Stimulated activated CD8-positive, alpha-beta memory T cell treated with anti-CD3 and anti-CD28 coated beads, Interleukin-7, amount 100 ng/mL, for 4 hours (primary cell): Measurements from ENCODE around the gene SGSH.

ENCODE experiments used
- DNase-seq, 2 donors: peaks; one replicate each; pipeline ENCODE4 v3.0.0-alpha.2; 2020; ENCODE audit warnings: low read depth in 2 of 2

Gene SGSH

DNA sequence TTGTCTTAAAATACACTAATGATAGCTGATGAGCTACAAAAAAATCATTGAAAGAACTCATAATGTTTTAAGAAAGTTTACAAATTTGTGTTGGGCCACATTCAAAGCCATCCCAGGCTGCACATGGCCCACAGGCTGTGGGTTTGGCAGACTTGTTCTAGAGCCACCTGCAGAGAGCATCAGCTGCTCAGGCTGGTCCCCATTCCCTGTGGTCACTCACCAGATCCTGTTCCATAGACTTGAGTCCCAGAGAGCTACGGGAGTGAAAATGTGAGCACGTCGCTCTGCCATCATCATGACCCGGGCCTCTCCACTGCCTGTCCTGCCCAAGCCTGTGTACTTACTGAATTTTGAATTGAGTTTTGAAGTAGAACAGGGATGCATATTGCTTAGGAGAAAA lies 7.0 kb upstream of the SGSH start:
- no peak for DNase-seq

DNA sequence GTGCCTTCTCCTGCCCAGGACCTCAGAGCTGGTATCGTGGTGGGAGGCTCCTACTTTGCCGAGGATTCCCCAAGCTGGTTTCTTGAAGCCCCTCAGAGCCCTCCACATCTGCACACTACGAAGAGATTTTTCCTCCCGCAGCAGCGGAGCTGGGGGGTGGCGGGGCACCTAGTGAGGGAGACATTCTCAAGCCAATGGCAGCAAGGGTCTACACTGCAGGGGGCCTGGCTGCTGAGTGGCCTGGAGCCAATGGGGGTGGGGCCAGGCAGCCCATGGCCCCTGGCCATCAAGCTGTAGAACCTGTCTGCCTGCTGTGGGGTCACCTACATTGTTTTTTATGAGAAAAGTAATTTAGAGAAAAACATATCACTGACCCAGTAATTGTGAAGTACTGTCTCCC lies 5.1 kb upstream of the SGSH start:
- no peak for DNase-seq

DNA sequence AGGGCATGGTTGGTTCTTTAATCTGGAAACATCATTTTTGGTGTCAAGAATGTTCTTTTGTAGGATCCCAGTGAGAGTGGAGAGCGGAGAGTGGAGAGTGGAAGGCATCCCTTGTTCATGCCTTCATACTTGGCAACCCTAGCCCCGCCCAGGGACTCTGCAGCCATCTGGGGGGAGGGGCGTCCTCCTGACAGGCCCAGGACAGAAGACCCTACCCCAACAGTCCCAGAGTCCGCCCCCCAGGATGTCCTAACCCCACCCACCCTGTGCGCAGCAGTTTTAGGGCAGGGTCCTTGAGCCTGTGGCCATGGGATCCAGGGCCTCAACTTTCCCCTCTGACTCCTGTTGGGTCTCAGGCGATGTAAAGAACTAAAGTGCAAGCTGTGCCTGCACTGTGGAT lies 4.5 kb upstream of the SGSH start:
- DNase-seq, result no peak

DNA sequence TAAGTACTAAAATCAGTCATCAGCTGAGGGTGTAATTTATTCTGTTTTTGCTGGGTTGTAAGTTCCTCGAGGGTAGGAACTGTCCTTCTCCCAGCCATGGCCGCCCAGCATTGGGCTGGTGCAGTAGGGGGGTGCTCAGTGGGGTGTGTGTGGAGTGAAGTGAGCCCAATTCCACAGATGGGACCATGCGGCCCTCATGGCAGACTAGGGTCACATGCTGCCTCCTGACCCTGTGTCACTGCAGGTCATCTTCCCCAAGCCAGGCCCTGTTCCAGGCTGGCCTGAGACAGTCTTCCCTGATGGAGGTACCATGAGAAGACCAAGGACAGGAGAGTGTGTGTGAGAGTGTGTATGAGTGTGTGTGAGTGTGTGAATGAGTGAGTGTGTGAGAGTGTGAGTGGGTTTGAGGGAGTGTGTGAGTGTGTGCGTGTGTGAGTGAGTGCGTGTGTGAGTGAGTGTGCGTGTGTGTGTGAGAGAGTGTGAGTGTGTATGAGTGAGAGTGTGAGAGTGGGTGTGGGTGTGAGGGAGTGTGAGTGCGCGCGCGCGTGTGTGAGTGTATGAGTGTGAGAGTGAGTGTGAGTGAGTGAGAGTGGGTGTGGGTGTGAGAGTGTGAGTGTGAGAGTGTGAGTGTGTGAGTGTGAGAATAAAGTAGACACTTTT lies 3.8 kb upstream of the SGSH start:
- no peak for DNase-seq

DNA sequence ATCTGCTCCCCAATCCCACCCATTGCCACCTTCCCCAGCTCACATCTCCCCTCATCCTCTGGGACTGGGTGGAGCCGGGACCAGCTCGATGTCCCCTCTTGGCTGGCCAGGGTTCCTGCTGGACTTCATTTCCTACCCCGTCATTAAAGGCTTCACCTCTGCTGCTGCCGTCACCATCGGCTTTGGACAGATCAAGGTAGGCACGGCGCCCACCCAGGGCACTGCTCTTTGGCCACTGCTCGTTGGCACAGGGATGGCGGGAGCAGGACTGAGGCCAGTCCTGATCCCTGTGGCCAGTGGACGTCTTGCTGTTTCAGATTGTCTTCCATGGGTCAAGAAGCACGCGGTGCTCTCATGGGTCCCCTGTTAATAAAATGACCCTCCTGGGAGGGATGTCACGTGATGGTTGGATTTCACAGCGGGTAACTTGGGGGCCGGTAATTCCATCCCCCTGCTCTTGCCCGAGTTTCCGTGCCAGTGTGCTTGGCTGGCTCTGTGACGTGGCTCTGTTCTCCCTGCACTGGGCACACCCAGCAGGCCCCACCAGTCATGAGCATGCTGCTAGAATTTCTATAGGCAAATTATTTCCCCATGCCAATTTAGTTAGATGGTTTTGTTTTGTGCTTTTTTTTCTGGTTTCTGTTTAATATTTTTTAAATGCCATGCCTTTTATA lies 3.1 kb upstream of the SGSH start:
- DNase-seq, result no peak

DNA sequence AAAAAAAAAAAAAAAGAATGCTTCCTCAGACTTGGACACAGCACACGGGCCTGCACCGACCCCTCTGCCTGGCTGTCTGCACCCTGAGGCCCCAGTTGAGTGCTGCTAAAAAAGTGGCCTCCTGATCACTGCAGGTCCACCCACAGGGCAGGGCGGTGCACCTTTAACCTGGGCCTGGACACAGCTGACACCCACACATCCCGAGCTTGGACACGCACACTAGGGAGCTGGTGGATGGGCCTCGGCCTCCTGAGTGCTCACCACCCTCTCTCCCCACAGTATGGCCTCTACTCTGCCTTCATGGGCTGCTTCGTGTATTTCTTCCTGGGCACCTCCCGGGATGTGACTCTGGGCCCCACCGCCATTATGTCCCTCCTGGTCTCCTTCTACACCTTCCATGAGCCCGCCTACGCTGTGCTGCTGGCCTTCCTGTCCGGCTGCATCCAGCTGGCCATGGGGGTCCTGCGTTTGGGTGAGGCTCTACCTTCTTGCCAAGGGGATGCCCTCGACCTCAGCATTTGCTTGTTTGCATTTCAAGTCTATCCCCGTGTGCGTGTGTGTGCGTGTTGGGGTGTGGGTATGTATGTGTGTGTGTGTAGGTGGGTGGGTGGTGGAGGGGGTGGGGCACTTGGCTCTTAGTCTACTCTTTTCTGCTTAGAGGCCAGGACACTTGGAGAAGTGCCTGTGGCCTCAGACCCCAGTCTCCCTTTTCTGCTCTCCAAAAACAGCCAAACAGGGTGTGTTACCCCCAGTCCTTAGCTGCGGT lies 2.4 kb upstream of the SGSH start:
- DNase-seq, result no peak

DNA sequence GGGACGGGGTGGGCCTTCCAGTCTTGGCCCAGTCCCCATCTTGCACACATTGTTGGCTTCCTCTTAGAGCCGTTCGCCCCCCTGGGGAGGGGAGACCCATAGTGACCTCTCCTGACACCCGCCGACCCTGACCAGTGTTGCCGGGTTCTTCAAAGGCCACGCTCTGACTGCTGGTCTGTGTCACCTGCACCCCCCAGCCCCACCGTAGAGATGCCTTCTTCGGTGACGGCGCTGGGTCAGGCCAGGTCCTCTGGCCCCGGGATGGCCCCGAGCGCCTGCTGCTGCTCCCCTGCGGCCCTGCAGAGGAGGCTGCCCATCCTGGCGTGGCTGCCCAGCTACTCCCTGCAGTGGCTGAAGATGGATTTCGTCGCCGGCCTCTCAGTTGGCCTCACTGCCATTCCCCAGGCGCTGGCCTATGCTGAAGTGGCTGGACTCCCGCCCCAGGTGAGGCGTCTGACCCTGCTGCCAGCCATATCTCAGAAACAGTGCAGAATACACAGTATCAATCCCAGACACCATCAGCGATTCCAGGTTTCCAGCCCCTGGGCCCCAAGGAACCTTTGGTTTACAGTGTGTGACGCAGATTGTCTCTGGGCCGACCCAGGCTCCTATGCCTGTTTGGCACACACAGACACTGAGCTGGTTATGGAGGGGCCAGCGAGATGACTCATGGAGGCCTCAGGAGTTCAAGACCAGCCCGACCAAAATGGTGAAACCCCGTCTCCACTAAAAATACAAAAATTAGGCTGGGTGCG lies 1.4 kb upstream of the SGSH start:
- DNase-seq, result no peak

DNA sequence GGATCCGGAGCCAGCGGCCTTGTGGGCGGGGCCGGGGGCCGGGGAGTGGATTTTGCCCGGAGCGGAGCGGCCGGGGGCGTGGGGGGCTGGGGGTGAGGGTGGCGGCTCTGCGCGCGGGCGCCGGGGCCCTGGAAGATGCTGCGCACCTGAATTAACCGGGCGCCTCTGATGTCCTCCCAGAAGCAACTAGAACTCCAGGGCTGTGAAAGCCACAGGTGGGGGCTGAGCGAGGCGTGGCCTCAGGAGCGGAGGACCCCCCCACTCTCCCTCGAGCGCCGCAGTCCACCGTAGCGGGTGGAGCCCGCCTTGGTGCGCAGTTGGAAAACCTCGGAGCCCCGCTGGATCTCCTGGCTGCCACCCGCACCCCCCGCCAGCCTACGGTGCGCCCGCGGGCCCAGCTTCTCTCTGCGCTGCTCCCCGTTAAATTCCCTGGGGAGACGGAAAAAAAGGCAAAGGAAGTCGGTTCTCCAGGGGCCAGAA lies 643 bp upstream of the SGSH start:
- DNase-seq, result no peak

DNA sequence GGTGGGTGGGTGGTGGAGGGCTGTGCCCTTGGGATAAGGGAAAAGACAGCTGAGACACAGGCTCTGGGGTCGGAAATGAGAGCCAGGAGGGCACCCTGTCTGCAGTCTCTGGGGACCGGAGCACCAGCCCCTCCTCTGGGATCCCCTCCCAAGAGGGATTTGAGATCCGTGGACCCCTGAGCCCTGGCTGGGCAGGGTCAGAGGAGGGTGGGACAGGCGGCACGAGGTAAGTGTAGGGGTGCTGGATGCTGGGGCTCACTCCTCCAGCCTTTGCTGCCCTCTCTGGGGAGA lies 425 bp downstream of the SGSH start:
- no peak for DNase-seq

DNA sequence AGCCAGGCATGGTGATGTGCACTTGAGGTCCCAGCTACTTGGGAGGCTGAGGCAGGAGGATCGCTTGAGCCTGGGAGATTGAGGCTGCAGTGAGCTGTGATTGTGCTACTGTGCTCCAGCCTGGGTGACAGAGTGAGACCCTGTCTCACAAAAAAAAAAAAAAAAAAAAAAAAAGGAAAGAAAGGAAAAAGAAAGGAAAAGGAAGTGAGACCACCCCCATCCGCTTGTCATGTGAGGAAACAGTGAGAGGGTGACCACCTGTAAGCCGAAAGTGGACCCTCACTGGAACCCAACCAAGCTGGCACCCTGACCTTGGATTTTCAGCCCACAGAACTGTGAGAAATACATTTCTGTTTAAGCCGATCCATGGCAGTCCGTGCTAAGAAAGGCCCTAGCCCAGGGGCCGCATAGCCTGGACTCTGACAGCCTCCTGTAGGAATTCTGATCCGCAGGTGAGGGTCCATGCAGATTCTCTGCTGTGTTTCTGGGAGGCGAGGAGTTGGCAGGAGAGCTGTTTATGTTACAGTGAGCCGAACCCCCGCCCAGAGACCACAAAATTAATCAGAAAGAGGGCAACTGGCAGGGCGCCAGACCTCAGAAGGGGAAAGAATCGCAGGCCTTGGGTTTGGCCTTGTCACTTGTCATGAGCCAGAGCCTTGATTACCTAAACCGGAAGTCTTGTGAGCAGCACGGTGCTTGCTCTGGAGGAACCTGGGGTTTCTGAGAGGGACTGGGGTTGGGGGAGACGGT lies 945 bp downstream of the SGSH start:
- peak; percentile 87 to 91 for DNase-seq

DNA sequence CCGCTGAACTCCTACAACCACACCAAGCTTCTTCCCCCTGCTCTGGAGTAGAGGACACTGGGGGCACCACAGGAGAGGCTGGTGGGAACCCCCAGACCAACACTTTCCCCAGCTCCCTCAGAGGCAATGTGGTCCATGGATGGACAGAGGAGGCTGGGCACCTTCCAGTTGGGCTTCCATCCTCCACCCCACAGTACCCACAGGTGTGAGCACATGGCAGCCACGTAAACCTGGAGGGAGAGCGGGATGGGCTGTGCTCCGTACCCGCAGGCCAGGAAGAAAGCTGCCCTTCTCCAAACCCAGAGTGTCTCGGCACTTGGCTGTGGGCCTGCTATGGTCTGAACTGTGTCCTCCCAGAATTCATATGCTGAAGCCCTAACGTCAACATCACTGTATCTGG lies 1.7 kb downstream of the SGSH start:
- no peak for DNase-seq

DNA sequence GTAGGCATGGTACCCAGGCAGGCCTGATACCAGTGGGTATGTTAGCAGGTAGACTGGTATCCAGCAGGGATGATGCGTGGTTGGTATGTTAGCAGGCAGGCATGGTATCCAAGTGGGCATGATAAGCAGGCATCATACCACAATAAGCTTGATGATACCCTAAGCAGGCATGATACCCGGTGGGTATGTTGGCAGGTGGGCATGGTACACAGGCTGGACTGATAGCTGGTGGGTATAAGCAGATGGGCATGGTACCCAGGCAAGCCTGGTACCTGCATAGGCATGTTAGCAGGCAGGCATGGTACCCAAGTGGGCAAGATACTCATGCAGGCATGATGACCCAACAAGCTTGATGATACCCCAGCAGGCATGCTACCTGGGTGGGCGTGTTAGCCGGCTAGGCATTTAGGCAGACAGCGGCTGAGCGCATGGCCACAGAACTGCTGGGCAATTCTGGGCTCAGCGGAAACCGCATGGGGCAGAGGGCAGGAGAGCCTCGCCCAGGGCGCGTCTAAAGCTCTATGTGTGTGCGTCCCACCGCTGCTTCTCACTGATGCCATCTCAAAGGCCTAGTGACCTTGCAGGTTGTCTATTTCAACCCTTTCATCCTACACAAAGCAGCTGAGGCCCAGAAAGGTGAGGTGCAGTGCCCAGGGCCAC lies 2.3 kb downstream of the SGSH start:
- no peak for DNase-seq

DNA sequence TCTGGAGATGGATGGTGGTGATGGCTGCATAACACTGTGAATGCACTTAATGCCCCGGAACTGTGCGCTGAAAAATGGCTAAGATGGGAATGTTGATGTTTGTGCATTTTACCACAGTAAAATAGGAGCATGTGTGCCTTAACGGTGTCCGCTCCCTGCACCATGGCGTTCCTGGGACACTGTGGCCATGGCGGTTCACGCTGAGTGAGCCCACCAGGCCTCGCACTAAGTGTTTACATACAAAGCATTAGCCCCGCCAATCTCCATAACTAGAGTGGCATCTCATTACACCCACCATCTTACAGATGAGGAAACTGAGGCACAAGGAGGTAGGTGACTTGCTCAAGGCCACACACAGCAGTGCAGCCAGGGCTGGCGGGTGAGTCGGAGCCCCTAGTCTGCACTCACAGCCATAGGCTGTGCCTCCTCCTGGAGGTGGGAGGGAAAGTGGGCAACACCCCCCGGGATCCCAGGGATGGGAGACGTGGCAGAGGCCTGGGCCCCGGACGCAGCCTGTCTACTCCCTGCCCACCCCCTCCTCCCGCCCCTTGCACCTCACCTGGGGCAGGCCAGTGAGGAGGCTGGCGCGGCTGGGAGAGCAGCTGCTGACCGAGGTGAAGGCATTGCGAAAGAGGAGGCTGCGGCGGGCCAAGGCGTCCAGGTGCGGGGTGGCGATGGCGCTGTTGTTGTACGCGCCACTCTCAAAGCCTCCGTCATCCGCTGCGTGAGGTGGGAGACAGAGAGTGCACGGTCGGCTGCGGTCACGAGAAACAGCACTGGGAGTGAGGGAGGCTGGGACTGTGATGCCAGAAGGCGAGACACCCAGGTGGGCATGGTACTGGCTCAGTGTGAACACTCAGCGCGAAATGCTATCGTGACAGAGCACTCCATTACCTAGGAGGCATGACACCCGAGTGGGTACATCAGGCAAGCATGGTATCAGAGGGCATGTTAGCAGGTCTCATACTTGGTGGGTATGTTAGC lies 3.4 kb downstream of the SGSH start:
- DNase-seq, result no peak

DNA sequence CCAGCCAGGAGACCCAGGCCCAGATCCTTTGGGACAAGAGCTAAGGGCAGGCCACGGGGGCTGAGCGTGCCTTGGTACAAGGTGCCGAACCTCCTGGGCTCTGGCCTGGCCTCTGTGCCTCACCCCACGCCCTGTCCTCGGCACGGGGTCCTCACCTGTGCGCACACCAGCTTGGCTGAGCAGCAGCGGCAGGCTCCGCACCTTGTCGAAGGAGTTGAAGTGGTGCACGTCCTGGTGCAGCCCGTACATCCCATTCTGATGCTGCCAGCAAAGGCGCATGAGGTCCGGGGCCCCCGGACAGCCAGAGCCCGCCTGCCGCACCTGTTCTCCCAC lies 5.3 kb downstream of the SGSH start:
- no peak for DNase-seq

DNA sequence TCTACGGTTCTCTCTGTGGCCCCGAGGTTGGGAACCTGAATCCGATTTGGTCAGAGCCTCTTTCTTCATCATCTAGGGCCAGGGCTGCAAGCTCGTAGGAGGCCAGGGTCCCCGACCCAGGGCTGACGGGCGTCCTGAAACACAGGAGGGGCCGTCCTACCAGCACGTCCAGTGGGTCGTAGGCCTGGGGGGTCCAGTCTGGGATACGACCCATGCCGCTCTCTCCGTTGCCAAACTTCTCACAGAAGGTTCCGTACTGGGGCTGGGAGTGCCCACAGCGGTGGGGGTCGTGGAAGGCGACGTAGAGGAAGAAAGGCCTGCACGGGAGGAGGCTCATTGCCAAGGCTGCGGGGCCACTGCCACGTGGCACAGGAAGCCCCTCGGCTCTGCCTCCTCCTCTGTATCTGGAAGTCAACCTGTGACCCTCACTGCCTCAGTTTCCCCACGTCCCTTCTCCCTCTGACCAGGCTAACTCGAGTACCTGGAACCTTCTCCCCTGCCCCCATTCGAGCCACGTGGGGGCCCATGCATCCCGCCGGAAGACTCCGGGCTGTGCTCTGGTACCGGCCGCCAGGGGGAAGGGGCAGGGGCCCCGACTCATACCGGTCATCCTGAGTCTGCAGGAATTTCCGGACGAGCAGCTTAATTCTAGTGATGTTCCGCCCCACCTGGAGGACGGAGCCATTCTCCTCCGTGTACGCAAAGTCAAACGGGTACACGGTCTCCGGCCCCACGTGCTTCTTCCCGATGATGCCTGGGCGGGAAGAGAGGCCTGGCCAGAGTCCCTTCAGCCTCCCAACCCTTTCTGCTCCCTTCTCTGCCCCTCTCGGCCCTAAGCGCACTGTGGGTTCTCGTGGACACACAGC lies 5.9 kb downstream of the SGSH start:
- no peak for DNase-seq

DNA sequence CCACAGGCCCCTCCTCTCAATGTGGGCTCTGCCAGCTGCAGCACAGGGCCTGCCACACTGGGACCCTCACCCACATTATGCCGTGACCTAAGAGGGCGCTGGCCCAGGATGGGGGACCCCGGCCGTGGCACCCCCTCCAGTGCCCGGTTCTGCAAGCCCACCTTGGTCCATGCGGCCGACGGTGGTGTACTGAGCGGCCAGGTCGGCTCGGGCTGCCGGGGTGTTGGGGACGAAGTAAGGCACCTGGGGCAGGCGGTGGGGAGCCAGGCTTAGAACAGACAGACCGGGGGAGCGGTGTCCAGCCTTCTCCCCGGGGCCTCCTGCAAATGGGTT lies 6.5 kb downstream of the SGSH start:
- no peak for DNase-seq

DNA sequence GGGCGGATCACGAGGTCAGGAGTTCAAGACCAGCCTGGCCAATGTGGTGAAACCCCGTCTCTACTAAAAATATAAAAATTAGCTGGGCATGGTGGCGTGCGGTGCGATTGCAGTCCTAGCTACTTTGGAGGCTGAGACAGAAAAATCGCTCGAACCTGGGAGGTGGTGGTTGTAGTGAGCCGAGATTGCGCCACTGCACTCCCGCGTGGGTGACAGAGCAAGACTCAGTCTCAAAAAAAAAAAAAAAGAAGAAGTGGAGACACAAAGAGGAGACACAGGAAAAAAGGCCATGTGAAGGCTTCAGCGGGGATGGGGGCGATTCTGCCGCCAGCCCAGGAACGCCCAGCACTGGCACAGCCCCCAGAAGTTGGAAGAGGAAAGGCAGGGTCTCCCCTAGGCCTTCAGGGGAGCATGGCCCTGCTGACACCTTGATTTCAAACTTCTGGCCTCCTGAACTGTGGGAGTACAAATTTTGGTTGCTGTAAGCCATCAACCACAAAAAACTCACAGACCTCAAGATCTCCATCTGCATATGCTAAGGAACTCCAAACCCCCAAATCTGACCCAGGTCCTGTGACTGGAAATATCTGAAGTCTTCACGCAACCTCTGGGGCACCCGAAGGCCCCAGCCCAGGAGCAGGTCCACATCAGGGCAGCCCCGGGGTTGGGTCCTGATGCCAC lies 7.0 kb downstream of the SGSH start:
- no peak for DNase-seq

DNA sequence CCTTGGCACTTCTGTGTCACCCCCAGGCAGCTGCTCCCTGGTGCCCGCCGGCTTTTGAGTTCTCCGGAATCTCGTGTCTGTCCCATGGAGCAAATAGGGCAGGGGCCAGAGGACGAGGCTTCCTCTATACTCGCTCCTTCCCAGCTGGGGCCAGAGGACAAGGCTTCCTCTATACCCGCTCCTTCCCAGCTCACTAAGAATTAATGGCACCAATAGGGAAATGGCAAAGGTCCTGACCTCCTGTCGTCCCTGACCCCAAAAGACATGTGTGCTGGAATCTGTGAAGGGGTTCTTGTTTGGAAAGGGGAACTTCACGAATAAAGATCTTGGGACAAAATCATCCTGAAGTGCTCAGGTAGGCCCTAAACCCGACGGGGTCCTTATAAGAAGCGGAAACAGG lies 7.6 kb downstream of the SGSH start:
- no peak for DNase-seq

DNA sequence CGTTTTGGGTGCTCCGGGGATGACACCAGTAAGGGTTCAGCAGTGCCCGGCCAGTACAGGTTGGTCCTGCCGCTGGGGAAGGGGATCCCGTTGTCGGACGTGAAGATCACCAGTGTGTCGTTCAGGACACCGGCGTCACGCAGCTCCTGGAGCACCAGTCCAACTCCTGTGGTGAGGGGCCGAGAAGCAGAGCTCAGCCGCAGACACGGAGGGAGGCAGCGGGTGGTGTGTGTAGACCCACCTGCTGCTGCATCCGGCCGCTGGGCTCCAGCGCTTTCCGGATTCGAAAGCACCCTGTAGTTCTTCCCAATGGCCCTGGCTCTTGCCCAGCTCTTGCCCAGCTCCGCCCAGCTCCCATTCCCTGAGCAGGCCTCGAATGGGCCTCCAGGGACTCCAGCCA lies 8.0 kb downstream of the SGSH start:
- no peak for DNase-seq
